NT2/D1 (cell line): Measurements from ENCODE around the gene FBXL19.

Source experiments
- DNase-seq: peaks from one replicate; pipeline ENCODE4 v3.0.0-alpha.2; 2011; ENCODE audit warnings: low read depth, low spot score
- H3K27me3 ChIP-seq: 2 replicates; pipeline ENCODE4 v1.6.0; 2011; ENCODE audit warnings: mild to moderate bottlenecking; ENCODE audit not compliant: insufficient read length, insufficient read depth
- H3K36me3 ChIP-seq: 2 replicates; pipeline ENCODE4 v1.6.1; 2011; ENCODE audit warnings: mild to moderate bottlenecking, low read length, mixed read lengths; ENCODE audit not compliant: insufficient read depth, insufficient read length
- H3K4me1 ChIP-seq: 2 replicates; pipeline ENCODE4 v1.5.1; 2011; ENCODE audit not compliant: insufficient read depth, insufficient read length
- H3K4me3 ChIP-seq: 2 replicates; pipeline ENCODE4 v1.5.1; 2011; ENCODE audit warnings: low read depth; ENCODE audit not compliant: insufficient read length
- H3K9ac ChIP-seq: 2 replicates; pipeline ENCODE4 v1.6.0; 2011; ENCODE audit warnings: low read depth; ENCODE audit not compliant: insufficient read length
- H3K9me3 ChIP-seq: 2 replicates; pipeline ENCODE4 v1.5.1; 2011; ENCODE audit warnings: mild to moderate bottlenecking, low read length; ENCODE audit not compliant: insufficient read depth
- SUZ12 ChIP-seq: IDR thresholded peaks from 2 replicates; pipeline ENCODE4 v1.6.1; 2011; ENCODE audit not compliant: insufficient read length, insufficient read depth; ENCODE audit errors: extremely low read depth
- YY1 ChIP-seq: IDR thresholded peaks from 2 replicates; pipeline ENCODE4 v1.6.1; 2011; ENCODE audit not compliant: insufficient read length, insufficient read depth
- ZNF274 ChIP-seq: IDR thresholded peaks from 2 replicates; pipeline ENCODE4 v1.6.1; 2011; ENCODE audit warnings: mild to moderate bottlenecking, low read depth, low read length

FBXL19 gene

DNA sequence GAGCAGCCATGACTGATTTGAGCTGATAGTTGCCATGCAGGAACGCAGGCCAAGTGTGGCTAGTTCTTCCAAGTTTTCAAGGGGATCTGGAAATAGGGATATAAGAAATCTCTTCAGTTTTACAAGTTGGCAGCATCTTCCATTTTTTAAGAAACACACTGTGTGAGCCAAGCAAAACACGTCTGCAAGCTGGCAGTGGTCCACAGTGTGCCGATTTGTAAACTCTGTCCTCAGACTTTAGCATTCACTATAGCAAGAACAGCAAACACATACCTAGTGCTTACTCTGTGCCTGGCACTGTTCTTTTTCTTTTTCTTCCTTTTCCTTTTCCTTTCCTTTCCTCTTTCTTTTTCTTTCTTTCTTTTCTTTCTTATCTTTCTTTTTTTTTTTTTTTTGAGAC is 28.4 kb downstream of the FBXL19 start:
- peaks cover 12% of the 10 kb centered on the region for H3K36me3 ChIP-seq
- no peak overlapping the region for H3K4me3 ChIP-seq
- no peaks in the 10 kb centered on the region for H3K27me3 ChIP-seq
- no peak for TF ChIP-seq ZNF274
- TF ChIP-seq YY1, result no peak
- no peak for TF ChIP-seq SUZ12
- no peak for DNase-seq
- peaks cover 19% of the 10 kb centered on the region for H3K4me1 ChIP-seq
- H3K9me3 ChIP-seq, result no peaks in the 10 kb centered on the region
- H3K9ac ChIP-seq, result no peak overlapping the region

DNA sequence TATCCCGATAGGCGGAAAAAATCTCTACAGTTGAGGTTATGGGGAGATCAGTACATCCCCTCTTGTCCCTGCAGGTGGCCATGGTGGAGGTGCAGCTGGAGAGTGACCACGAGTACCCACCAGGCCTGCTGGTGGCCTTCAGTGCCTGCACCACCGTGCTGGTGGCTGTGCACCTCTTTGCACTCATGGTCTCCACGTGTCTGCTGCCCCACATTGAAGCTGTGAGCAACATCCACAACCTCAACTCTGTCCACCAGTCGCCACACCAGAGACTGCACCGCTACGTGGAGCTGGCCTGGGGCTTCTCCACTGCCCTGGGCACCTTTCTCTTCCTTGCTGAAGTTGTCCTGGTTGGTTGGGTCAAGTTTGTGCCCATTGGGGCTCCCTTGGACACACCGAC is 29.7 kb downstream of the FBXL19 start:
- Histone ChIP-seq H3K9ac (peak overlapping the region; percentile 12), H3K36me3 (peaks cover 6% of the 10 kb centered on the region), H3K4me1 (peaks cover 14% of the 10 kb centered on the region), H3K4me3 (no peak overlapping the region), H3K9me3 (no peaks in the 10 kb centered on the region), H3K27me3 (no peaks in the 10 kb centered on the region)
- no peak for DNase-seq
- TF ChIP-seq YY1 (no peak), SUZ12 (no peak), ZNF274 (no peak)

DNA sequence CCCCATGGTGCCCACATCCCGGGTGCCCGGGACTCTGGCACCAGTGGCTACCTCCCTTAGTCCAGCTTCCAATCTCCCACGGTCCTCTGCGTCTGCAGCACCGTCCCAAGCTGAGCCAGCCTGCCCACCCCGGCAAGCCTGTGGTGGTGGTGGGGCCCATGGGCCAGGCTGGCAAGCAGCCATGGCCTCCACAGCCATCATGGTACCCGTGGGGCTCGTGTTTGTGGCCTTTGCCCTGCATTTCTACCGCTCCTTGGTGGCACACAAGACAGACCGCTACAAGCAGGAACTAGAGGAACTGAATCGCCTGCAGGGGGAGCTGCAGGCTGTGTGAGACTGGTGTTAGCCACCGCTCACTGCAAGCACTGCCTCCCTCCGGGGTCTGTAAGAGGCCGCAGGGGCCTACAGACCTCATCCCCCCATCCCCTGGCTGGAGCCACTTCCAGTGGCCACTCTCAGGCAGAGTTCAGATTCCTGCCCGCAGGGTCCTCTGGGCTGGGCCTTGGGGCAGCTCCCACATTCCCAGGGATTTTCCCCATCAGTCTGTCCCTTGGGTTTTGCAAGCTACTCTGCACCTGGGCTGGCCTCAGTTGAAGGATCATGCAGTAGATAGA is 30.2 kb downstream of the FBXL19 start:
- peak overlapping the region; percentile 12 for H3K9ac ChIP-seq
- peaks cover 16% of the 10 kb centered on the region for H3K4me1 ChIP-seq
- no peaks in the 10 kb centered on the region for H3K27me3 ChIP-seq
- peak; percentile 90 for DNase-seq
- H3K36me3 ChIP-seq, result peaks cover 7% of the 10 kb centered on the region
- no peak overlapping the region for H3K4me3 ChIP-seq
- no peaks in the 10 kb centered on the region for H3K9me3 ChIP-seq
- no peak for TF ChIP-seq SUZ12
- no peak for TF ChIP-seq ZNF274

DNA sequence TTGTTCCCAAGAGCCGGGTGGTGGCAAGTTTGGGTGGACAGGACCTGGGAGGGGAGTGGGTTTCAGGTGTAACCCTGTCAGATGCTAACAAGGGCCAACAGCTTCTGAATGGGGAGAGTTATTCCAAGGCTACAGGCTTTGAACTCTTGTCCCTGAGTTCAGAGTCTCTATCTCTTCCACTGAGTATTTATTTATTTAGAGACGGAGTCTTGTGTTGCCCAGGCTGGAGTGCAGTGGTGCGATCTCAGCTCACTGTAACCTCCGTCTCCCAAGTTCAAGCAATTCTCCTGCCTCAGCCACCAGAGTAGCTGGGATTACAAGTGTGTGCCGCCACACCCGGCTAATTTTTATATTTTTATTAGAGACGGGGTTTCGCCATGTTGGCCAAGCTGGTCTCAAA is 31.6 kb downstream of the FBXL19 start:
- H3K9me3 ChIP-seq, result no peaks in the 10 kb centered on the region
- H3K36me3 ChIP-seq, result peaks cover 21% of the 10 kb centered on the region
- TF ChIP-seq YY1, result no peak
- no peak for TF ChIP-seq ZNF274
- no peak for TF ChIP-seq SUZ12
- H3K27me3 ChIP-seq, result no peaks in the 10 kb centered on the region
- H3K4me3 ChIP-seq, result no peak overlapping the region
- no peak for DNase-seq
- peaks cover 18% of the 10 kb centered on the region for H3K4me1 ChIP-seq
- no peak overlapping the region for H3K9ac ChIP-seq

DNA sequence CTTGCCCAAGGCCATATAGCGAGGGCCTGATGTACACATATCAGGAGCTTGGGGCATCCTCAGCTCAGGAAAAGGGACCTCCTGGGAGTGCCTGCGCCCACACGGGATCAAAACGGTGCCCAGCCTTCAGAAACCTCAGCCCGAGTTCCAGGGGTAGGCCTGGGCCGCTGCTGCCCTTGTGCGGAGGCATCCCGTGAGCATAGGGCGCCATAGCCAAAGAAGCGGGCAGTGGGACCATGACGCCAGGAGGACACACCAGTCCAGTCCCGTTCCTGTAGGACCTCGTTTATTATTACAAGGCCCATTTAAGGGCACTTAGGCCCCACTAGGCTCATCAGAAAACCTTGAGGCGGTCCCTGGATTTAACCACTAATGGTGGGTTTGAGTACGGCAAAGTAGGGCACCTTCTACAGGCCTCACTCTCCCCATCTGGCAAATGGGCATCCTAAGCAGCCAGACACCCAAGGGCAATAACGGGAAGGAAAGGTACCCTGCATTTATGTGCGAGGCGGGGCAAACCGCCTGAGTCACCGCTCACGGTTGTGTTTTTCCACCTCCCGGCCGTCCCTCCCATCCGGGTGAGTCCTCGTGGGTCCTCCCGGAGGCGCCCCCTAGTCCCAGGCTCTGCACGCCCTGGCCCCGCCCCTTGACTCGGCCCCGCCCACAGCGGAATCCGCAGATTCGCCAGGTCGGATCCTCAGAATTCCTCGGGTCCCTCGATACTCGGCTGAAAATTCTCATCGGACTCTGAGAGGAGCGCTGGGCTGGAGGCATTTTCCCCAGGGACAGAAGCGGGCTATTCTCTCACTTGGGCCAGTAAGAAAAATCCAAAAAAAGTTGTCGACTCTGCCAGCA is 33.5 kb downstream of the FBXL19 start:
- Histone ChIP-seq H3K9ac (peak overlapping the region; percentile 97), H3K4me1 (peaks cover 20% of the 10 kb centered on the region), H3K4me3 (peak overlapping the region; percentile 87), H3K36me3 (peaks cover 36% of the 10 kb centered on the region), H3K27me3 (no peaks in the 10 kb centered on the region), H3K9me3 (no peaks in the 10 kb centered on the region)
- no peak for TF ChIP-seq SUZ12
- no peak for DNase-seq

DNA sequence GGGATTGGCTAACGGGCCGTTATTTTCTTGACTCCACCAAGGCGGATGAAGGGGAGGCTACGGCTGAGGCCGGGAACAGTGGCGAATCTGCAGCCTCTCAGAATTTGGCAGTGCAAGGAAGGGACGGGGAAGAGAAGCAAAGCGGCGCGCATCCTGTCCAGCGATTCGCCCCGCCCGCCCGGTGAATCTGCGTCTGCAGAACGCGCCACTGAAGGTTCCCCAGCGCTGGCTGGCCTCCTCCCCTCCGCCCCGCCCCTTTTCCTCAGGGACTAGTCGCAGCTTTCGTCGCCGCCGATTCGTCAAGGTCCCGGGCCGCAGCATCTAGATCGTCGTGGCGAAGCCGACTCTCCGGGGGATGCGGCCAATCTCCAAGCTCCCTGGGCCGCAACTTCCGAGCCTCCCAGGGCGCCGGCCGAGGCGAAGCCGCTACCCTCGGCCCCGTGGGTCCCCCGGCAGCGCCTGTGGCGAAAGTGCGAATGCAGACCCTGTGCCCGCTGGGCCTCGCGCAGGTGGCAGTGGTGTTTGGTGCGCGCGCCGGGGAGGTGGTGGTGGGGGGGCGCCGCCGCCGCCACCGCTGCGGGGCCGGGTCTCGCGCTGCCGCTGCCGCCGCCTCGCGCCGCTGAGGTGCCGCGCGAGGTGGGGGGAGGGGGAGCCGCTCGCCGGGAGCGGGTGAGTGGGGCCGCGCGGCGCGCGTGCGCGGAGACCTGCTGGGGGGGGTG is 34.2 kb downstream of the FBXL19 start, which contains the start of gene SETD1A:
SETD1A (plus strand) TSS at position 299 of the 719 bp plus-strand sequence. CDS start 978 bp downstream, outside the sequence.
- peaks cover 44% of the 10 kb centered on the region for H3K36me3 ChIP-seq
- TF ChIP-seq ZNF274 (no peak), SUZ12 (no peak), YY1 (no peak)
- H3K27me3 ChIP-seq, result no peaks in the 10 kb centered on the region
- peak within 1 kb of the TSS; percentile 97 for H3K9ac ChIP-seq
- H3K4me3 ChIP-seq, result peak within 1 kb of the TSS; percentile 87
- H3K4me1 ChIP-seq, result peaks cover 22% of the 10 kb centered on the region
- no peaks in the 10 kb centered on the region for H3K9me3 ChIP-seq
- peak; percentile 92 for DNase-seq
